T-helper 1 cell treated with Interleukin-12 subunit alpha and Interleukin-12 subunit beta and Interleukin-4 antibody, amounts not matched to agents 30 μg/mL and 1 μg/mL, for 36 hours (primary cell): ENCODE results near the gene ERMAP.
"Not testable (repeated sequence)": the region's sequence is repeated elsewhere in the genome, so short reads cannot be mapped to it uniquely, and the experiment has no call there.

Source experiments
- H3K27ac Mint-ChIP-seq: one replicate; pipeline ENCODE4 v1.8.0; 2021; ENCODE audit warnings: mild to moderate bottlenecking, mixed read lengths
- H3K27me3 Mint-ChIP-seq: one replicate; pipeline ENCODE4 v1.8.0; 2021; ENCODE audit warnings: low read depth, mixed read lengths
- H3K36me3 Mint-ChIP-seq: one replicate; pipeline ENCODE4 v1.8.0; 2021; ENCODE audit warnings: low read depth, mixed read lengths
- H3K4me1 Mint-ChIP-seq: one replicate; pipeline ENCODE4 v1.8.0; 2021; ENCODE audit warnings: low read depth, mixed read lengths
- H3K4me3 Mint-ChIP-seq: one replicate; pipeline ENCODE4 v1.8.0; 2021; ENCODE audit warnings: mild to moderate bottlenecking, moderate library complexity, mixed read lengths
- H3K9me3 Mint-ChIP-seq: one replicate; pipeline ENCODE4 v1.8.0; 2021; ENCODE audit warnings: mixed read lengths

The ERMAP gene

DNA sequence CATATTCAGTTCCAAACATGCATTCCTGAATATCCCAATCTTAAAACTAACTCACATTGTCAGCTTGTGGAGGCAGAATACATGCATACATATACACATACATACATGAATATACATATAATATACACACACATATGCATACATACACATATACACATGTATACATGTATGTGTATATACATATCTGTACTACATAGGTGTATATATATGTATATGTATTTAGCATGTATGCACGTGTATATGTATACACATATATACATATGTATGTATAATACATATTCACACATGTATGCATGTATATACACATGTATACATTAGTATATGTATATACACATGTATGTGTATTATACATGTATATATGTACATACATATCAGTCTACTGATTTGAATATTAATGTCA lies 28.3 kb downstream of the ERMAP start:
- no peaks in the 10 kb centered on the region for H3K9me3 Mint-ChIP-seq
- peaks cover 25% of the 10 kb centered on the region for H3K4me1 Mint-ChIP-seq
- H3K27ac Mint-ChIP-seq: no peak overlapping the region
- peaks cover 15% of the 10 kb centered on the region for H3K36me3 Mint-ChIP-seq
- H3K27me3 Mint-ChIP-seq: no peaks in the 10 kb centered on the region
- H3K4me3 Mint-ChIP-seq: no peak overlapping the region

DNA sequence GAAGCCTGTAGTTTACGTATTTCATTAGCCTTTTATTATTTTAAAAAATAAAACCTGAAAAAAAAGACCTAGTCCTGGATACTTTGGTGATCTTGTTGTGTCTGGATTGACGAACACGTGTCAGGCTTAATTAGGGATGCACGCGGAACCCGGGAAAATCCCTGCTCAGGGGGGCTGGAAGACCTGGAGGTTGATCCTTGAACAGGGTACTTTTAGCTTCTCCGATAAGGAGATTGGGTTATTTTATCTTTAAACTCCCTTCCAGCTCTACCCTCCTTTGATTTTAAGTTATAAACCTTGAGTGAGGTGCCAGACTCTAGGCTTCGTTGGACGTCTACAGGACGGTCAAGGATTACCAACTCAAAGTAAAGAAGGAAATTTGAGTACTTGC lies 28.9 kb downstream of the ERMAP start:
- H3K36me3 Mint-ChIP-seq: peaks cover 22% of the 10 kb centered on the region
- no peaks in the 10 kb centered on the region for H3K27me3 Mint-ChIP-seq
- H3K4me1 Mint-ChIP-seq: peaks cover 25% of the 10 kb centered on the region
- peak overlapping the region; percentile 97 for H3K4me3 Mint-ChIP-seq
- H3K27ac Mint-ChIP-seq: peak overlapping the region; percentile 65
- no peaks in the 10 kb centered on the region for H3K9me3 Mint-ChIP-seq

DNA sequence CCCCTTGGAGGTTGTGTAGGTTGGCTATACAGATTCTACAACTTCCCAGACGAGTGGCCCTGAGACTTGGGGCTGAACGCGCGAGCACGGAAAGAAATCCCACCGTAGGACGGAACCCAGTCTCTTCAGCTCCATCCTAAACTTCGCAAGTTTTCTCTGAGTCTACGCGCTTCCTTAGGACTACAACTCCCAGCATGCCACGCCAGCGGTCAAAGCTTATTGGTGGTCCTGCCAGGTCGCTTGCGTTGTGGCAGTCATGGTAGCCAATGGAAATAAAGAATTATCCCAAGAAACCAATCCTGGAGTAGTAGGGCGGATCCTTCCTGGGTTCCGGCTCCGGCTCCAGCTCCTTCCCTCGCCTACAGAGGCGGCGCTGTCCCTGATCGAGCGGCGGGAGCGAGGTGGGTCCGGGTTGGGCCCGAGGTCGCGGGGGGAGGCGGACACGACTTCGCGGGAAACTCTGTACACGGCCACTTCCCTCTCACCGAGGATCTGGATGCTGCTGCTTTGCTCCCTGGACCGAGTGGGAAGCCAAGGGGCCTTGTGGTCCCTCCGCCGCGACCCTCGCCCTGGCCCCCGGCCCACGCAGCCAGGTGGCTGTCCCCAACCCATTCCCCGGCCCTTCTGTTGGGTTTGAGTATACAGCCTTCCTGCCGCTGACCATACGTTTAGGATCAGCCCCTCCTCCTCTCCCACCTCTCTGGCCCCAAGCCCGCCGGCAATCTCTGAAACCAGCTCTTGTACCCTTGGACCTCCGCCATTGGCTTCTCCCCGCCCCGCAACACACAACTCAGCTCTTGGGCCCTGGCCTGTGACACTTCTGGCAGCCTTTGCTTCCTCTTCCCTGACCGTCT lies 29.6 kb downstream of the ERMAP start, which contains the start of gene ZNF691:
Gene ZNF691, plus strand, starts transcription at position 357 of the 854 bp plus-strand sequence. CDS start 3,046 bp downstream, outside the sequence.
- Mint-ChIP-seq H3K4me1 (peaks cover 25% of the 10 kb centered on the region), H3K27me3 (no peaks in the 10 kb centered on the region), H3K4me3 (peak within 1 kb of the TSS; percentile 97), H3K27ac (peak within 1 kb of the TSS; percentile 75), H3K9me3 (no peaks in the 10 kb centered on the region), H3K36me3 (peaks cover 28% of the 10 kb centered on the region)

DNA sequence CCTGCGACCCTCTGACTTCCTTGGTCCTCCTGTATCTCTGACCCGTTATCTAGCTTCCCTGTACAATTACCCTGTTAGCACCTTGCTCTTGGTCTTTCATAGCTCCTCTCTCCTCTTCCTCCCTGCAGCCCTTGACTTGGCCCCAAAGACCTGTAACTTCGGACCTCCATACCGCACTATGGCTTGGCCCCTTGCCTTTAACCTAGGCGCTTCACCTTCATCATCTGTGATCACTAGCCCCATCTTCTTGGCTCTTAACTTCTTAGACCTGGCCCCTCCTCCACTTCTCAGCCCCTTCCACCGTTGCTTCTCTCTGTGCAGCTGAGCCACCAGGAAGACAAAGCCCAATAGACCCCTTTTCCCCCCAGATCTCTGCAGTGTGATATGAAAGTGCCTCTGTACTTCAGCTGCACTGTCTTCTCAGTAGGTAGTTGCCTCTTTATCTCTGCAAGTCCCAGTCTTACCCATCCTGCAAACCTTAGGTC lies 30.2 kb downstream of the ERMAP start:
- H3K27me3 Mint-ChIP-seq: no peaks in the 10 kb centered on the region
- H3K27ac Mint-ChIP-seq: peak overlapping the region; percentile 75
- H3K4me3 Mint-ChIP-seq: peak overlapping the region; percentile 97
- peaks cover 31% of the 10 kb centered on the region for H3K36me3 Mint-ChIP-seq
- H3K9me3 Mint-ChIP-seq: no peaks in the 10 kb centered on the region
- peaks cover 25% of the 10 kb centered on the region for H3K4me1 Mint-ChIP-seq

DNA sequence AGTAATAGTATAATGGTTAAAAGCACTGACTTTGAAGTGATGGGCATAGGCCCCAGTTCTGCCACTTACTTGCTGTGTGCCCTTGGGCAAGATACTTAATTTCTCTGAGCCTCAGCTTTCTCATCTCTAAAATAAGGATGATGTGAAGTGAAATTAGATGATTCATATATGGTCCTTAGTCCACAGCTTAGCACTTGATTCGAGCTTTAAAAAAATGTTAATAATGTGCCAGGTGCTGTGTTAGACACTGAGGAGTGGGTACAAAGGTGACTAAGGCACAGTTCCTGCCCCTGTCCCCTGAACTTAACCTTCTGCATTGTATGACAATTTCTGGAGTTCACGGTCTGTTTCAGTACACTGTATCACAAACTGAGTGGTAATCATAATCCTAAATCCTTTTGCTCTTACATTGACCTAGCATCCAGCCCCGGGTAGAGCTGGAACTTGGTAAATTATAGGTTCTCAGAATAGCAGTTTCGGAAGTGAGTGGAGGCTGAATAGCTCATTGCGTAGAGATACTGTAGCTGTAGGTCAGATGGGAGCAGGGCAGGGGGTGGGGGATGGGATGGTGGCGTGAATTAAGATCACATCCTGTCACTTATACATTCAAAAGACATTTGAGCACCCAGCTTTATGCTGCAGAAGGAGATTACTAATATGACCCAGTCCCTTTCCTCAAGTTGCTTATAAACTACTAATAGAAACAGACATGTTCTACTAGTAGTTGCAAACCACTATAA lies 31.0 kb downstream of the ERMAP start:
- peak overlapping the region; percentile 75 for H3K27ac Mint-ChIP-seq
- no peaks in the 10 kb centered on the region for H3K27me3 Mint-ChIP-seq
- peaks cover 25% of the 10 kb centered on the region for H3K4me1 Mint-ChIP-seq
- no peaks in the 10 kb centered on the region for H3K9me3 Mint-ChIP-seq
- H3K36me3 Mint-ChIP-seq: peaks cover 35% of the 10 kb centered on the region
- peak overlapping the region; percentile 97 for H3K4me3 Mint-ChIP-seq

DNA sequence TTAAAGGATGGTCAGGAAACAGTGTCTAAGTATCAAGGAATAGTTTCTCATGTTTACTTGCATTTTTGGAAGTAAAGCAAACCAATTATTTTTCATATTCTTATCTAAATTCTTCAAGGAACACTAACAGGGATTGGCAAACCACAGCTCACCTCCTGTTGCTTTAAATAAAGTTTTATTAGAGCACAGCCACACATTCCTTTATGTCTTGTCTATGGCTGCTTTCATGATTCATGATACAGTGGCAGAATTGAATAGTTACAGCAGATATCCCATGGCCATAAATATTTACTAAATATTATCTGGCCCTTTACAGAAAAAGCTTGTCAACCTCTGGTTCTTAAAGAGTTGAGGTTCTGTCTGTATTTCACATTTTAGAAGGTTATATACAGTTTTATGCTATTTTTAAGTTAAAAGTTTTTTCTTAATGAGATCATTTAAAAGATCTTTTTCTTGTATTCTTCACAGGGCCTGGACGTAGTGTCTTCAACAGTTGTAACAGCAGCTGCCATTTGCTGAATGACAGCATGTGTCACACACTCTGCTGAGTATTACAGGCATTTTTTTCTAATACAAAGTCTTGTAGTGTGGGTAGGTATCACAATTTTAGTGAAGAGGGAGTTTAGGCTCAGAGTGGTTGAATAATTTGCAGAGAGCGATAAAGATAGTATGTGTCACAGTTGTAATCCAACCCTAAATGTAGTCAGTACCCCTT lies 32.1 kb downstream of the ERMAP start:
- no peak overlapping the region for H3K4me3 Mint-ChIP-seq
- H3K4me1 Mint-ChIP-seq: peaks cover 25% of the 10 kb centered on the region
- no peaks in the 10 kb centered on the region for H3K27me3 Mint-ChIP-seq
- H3K9me3 Mint-ChIP-seq: no peaks in the 10 kb centered on the region
- peaks cover 33% of the 10 kb centered on the region for H3K36me3 Mint-ChIP-seq
- no peak overlapping the region for H3K27ac Mint-ChIP-seq

DNA sequence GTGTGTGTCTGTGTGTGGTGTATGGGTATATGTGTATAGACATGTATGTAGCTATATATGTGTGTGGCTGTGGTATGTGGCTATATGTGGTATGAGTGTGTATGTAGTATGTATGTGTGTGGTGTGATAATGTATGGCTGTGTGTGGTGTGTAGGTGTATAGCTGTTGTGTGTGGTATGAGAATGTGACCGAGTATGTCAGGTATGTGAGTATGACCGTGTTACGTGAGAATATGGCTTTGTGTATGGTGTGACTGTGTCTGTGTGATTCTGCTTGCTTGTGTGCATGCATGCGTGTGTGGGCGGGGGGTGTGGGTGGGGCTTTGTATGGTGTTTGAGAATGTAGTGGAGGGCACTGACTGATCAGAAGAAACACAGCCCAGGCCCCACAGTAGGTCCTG lies 33.0 kb downstream of the ERMAP start:
- Mint-ChIP-seq H3K9me3 (no peaks in the 10 kb centered on the region), H3K36me3 (peaks cover 34% of the 10 kb centered on the region), H3K4me1 (peaks cover 25% of the 10 kb centered on the region), H3K4me3 (no peak overlapping the region), H3K27ac (no peak overlapping the region), H3K27me3 (no peaks in the 10 kb centered on the region)

DNA sequence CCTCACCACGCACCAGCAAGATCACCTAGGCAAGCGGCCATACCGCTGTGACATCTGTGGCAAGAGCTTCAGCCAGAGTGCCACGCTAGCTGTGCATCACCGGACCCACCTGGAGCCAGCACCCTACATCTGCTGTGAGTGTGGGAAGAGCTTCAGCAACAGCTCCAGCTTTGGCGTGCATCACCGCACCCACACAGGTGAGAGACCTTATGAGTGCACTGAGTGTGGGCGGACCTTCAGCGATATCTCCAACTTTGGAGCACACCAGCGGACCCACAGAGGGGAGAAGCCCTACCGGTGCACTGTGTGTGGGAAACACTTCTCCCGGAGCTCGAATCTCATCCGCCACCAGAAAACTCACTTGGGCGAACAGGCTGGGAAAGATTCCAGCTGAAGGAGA lies 34.5 kb downstream of the ERMAP start:
- H3K27ac Mint-ChIP-seq: no peak overlapping the region
- peaks cover 36% of the 10 kb centered on the region for H3K36me3 Mint-ChIP-seq
- no peak overlapping the region for H3K4me3 Mint-ChIP-seq
- H3K27me3 Mint-ChIP-seq: no peaks in the 10 kb centered on the region
- no peaks in the 10 kb centered on the region for H3K9me3 Mint-ChIP-seq
- H3K4me1 Mint-ChIP-seq: peaks cover 21% of the 10 kb centered on the region

DNA sequence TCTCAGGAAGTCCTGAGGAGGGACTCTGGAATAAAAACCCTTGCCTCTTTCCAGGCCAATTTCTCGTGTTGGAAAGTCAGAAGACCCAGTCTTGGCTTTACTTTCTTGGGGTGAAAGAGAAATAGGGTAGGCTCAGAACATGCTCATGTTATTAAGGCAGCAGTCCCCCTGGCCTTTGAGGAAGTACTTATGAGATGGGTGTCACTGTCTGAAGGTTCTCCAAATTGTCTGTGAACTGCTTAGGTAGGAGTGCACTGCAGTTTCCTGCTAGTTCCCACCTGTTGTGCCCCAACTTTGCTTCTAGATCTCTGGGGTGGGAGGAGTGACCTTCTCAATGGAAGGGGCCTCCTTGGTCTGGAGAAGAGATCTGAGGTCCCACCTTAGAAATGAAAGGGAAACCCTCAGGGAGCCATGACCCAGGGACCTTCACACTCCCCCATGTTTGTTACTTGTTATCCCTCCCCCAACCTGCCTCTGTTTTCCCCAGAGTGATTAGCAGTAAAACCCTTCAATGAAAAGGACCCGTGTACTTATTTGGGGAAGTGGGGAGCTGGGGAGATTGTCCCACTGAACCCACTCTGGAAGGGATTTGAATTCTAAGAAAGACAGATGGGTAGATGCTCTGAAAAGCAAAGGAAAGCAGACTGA lies 35.2 kb downstream of the ERMAP start:
- no peak overlapping the region for H3K27ac Mint-ChIP-seq
- no peaks in the 10 kb centered on the region for H3K27me3 Mint-ChIP-seq
- H3K4me3 Mint-ChIP-seq: no peak overlapping the region
- peaks cover 6% of the 10 kb centered on the region for H3K9me3 Mint-ChIP-seq
- peaks cover 33% of the 10 kb centered on the region for H3K36me3 Mint-ChIP-seq
- H3K4me1 Mint-ChIP-seq: peaks cover 20% of the 10 kb centered on the region

DNA sequence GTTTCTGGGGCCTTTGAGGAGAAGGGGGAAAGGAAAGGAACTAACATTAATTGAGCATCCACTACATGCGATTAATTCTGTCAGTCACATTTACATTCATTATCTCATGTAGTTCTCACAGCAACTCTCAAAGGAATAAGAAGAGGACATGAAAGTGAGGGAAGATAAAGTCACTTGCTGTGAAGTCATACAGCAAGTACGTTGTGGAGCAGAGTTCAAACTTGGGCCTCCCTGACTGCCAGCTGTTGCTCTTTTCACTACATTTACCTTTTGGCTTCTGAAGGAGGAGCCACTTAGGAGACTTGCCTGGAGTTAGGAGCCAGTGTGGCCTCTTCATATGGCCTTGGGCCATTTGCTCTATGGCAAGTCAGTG lies 35.7 kb downstream of the ERMAP start:
- Mint-ChIP-seq H3K9me3 (peaks cover 11% of the 10 kb centered on the region), H3K4me1 (peaks cover 14% of the 10 kb centered on the region), H3K36me3 (peaks cover 35% of the 10 kb centered on the region), H3K4me3 (no peak overlapping the region), H3K27me3 (no peaks in the 10 kb centered on the region), H3K27ac (no peak overlapping the region)

DNA sequence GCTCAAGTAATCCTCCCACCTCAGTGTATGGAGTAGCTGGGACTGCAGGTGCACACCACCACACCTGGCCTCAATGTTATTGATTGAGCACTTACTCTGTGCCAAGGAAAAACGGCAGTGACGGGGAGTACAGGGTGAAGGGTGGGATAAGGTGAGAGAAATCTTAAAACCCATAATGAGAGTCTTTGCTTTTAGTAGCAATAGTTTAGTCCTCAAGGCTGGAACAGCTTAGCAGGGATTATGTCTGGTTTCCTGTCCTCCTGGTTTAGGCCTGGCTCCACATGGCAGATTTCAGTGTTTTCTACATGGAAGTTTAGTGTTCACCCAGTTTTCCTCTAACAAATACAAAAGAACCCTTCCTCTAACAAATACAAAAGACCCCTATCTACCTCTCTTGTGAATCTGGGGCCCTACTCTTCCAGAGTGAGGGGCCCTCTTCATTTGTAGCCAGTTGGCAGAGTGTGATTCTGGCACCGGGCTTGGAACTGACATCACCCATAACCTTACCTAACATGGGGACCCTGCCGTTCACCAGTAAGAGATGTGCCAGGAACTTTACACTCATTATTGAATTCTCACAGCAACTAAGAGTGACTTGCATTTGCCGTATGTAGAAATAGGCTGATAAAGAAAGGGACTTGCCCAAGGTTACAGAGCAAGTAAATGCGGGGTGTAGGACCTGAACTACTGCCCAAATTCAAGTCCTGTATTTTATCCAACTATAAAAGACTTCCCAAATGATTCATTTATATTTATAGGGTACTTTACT lies 36.4 kb downstream of the ERMAP start:
- Mint-ChIP-seq H3K36me3 (peaks cover 39% of the 10 kb centered on the region), H3K4me3 (no peak overlapping the region), H3K9me3 (peaks cover 17% of the 10 kb centered on the region), H3K27me3 (no peaks in the 10 kb centered on the region), H3K27ac (no peak overlapping the region), H3K4me1 (peaks cover 7% of the 10 kb centered on the region)

DNA sequence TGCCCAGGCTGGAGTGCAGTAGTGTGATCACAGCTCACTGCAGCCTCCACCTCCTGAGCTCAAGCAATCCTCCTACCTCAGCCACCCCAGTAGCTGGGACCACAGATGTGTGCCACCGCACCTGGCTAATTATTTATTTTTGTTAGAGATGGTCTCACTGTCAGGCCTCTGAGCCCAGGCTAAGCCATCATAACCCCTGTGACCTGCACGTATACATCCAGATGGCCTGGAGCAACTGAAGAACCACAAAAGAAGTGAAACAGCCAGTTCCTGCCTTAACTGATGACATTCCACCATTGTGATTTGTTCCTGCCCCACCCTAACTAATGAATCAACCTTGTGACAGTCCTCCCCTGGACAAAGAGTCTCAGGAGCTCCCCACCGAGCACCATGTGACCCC lies 39.6 kb downstream of the ERMAP start:
- not testable (repeated sequence) for H3K27ac Mint-ChIP-seq, H3K4me1 Mint-ChIP-seq, H3K4me3 Mint-ChIP-seq
- peaks cover 22% of the 10 kb centered on the region for H3K36me3 Mint-ChIP-seq
- H3K27me3 Mint-ChIP-seq: peaks cover 14% of the 10 kb centered on the region
- H3K9me3 Mint-ChIP-seq: peaks cover 36% of the 10 kb centered on the region

DNA sequence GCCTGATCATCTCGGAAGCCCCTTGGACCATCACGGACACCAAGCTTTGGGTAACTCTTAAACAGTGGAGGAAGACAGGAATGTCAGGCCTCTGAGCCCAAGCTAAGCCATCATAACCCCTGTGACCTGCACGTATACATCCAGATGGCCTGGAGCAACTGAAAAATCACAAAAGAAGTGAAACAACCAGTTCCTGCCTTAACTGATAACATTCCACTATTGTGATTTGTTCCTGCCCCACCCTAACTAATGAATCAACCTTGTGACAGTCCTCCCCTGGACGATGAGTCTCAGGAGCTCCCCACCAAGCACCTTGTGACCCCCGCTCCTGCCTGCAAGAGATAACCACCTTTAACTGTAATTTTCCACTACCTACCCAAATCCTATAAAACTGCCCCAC lies 42.4 kb downstream of the ERMAP start:
- H3K4me3 Mint-ChIP-seq, H3K4me1 Mint-ChIP-seq: not testable (repeated sequence)
- peaks cover 26% of the 10 kb centered on the region for H3K27me3 Mint-ChIP-seq

More for the DNA sequence above, 42.4 kb downstream of the ERMAP start:
- Mint-ChIP-seq H3K36me3 (peaks cover 15% of the 10 kb centered on the region), H3K9me3 (peaks cover 36% of the 10 kb centered on the region)
- not testable (repeated sequence) for H3K27ac Mint-ChIP-seq
